HEK293T (cell line): ENCODE data around the gene FLT3.

ENCODE experiments used
- ARNT ChIP-seq: fragments of 450-650 bp; IDR thresholded peaks from 2 replicates; pipeline ENCODE4 v1.6.1; 2017; ENCODE audit warnings: mild to moderate bottlenecking
- BHLHE40 ChIP-seq: fragments of 450-650 bp; IDR thresholded peaks from 2 replicates; pipeline ENCODE4 v1.6.1; 2016; ENCODE audit warnings: mild to moderate bottlenecking, moderate library complexity, borderline replicate concordance
- CTBP1 ChIP-seq: fragments of 450-650 bp; IDR thresholded peaks from 2 replicates; pipeline ENCODE4 v1.6.1; 2016; ENCODE audit warnings: borderline replicate concordance
- FOXK2 ChIP-seq: fragments of 450-650 bp; IDR thresholded peaks from 2 replicates; pipeline ENCODE4 v1.6.1; 2016; ENCODE audit warnings: mild to moderate bottlenecking
- FOXM1 ChIP-seq: fragments of 450-650 bp; IDR thresholded peaks from 2 replicates; pipeline ENCODE4 v1.6.1; 2017; ENCODE audit warnings: mild to moderate bottlenecking, borderline replicate concordance
- LEF1 ChIP-seq: fragments of 450-650 bp; IDR thresholded peaks from 2 replicates; pipeline ENCODE4 v1.6.1; 2017; ENCODE audit warnings: mild to moderate bottlenecking, borderline replicate concordance
- NFRKB ChIP-seq: fragments of 450-650 bp; IDR thresholded peaks from 2 replicates; pipeline ENCODE4 v1.6.1; 2016; ENCODE audit warnings: mild to moderate bottlenecking, moderate library complexity
- PKNOX1 ChIP-seq: fragments of 450-650 bp; IDR thresholded peaks from 2 replicates; pipeline ENCODE4 v1.6.1; 2016
- SP1 ChIP-seq: fragments of 450-650 bp; IDR thresholded peaks from 2 replicates; pipeline ENCODE4 v1.6.1; 2017

GRCh38 chr13:28043224-28043623 lies 57.2 kb downstream of the FLT3 start:
- TF ChIP-seq LEF1, result no peak
- TF ChIP-seq SP1, result no peak
- no peak for TF ChIP-seq FOXM1
- no peak for TF ChIP-seq NFRKB
- TF ChIP-seq ARNT, result no peak
- no peak for TF ChIP-seq PKNOX1
- no peak for TF ChIP-seq FOXK2
- TF ChIP-seq CTBP1, result no peak
- no peak for TF ChIP-seq BHLHE40
